Gastrocnemius medialis (tissue), 4 donors: ENCODE data around the gene TPX2. TPM values are rescaled to one million over a fixed set of nuclear protein-coding genes. Genes with fewer than 3 reads are reported as not detected.

Experiments
- ATAC-seq, 2 donors: fragments of 150-250 bp; one replicate each; pipeline ENCODE4 v1.9.1; 2016
- DNase-seq, 2 donors: peaks; one replicate each; pipeline ENCODE4 v3.0.0-alpha.2; 2019
- H3K27ac ChIP-seq, 4 donors: fragments of 200-600 bp; sonication (generic); 1 replicate in 1 of 4; 2 replicates in 3 of 4; pipeline ENCODE4 v1.5.1; 2016 to 2018; ENCODE audit warnings: mild to moderate bottlenecking in 2 of 4, moderate library complexity in 1 of 4
- H3K27me3 ChIP-seq, 3 donors: fragments of 200-600 bp; sonication (generic) in 2 of 3; 1 replicate in 1 of 3; 2 replicates in 2 of 3; pipeline versions ENCODE4 v1.5.1 to v1.6.0; 2016 to 2019; ENCODE audit warnings: mild to moderate bottlenecking in 1 of 3, moderate library complexity in 1 of 3
- H3K36me3 ChIP-seq, 2 donors: fragments of 200-600 bp; sonication (generic) in 1 of 2; one replicate each; pipeline ENCODE4 v1.5.1; 2017 to 2018
- H3K4me1 ChIP-seq, 2 donors: fragments of 200-600 bp; sonication (generic) in 1 of 2; one replicate each; pipeline ENCODE4 v1.5.1; 2016 to 2017; ENCODE audit warnings: mild to moderate bottlenecking in 2 of 2
- H3K4me3 ChIP-seq, 4 donors: fragments of 200-600 bp; sonication (generic) in 3 of 4; 1 replicate in 1 of 4; 2 replicates in 3 of 4; pipeline ENCODE4 v1.5.1; 2016 to 2019; ENCODE audit warnings: mild to moderate bottlenecking in 2 of 4
- H3K9me3 ChIP-seq, 3 donors: fragments of 200-600 bp; sonication (generic) in 2 of 3; 1 replicate in 1 of 3; 2 replicates in 2 of 3; pipeline ENCODE4 v1.5.1; 2016 to 2019
- POLR2A ChIP-seq, 2 donors: fragments of 450-650 bp; IDR thresholded peaks; one replicate each; pipeline ENCODE4 v1.6.1; 2017; ENCODE audit warnings: antibody characterized with exemption in 2 of 2, mild to moderate bottlenecking in 2 of 2, moderate library complexity in 2 of 2
- in situ Hi-C, 4 donors: fragments of 200-750 bp; cut with MboI; loops; one replicate each; pipeline versions ENCODE4 v1.15.0 to v1.8.0; 2017; ENCODE audit warnings: low sequenced_read_pairs in 4 of 4
- intact Hi-C: fragments of 100-400 bp; cut with DNase I; formaldehyde crosslinking; loops from one replicate; pipeline ENCODE4 v1.15.1; 2023; ENCODE audit warnings: low total_unique reads
- total RNA-seq, 4 donors: library from RNA; depleted of rRNA; stranded (reverse); fragments of >200 nt; gene quantifications; one replicate each; pipeline versions ENCODE4 v1.1.0 to v1.2.3, GENCODE V29; 2016
- TF ChIP-seq, protein P1 (sequence below), 5 experiments: fragments of 450-650 bp in 3 of 5; fragments of 200-600 bp in 2 of 5; sonication (generic) in 2 of 5; IDR thresholded peaks in 4 of 5; conservative IDR thresholded peaks in 1 of 5; 1 replicate in 4 of 5; 2 replicates in 1 of 5; pipeline ENCODE4 v1.5.1; 2016 to 2019; ENCODE audit warnings: antibody characterized with exemption in 5 of 5, mild to moderate bottlenecking in 3 of 5, moderate library complexity in 3 of 5

The TPX2 gene
- total RNA-seq, 4 donors from 2014 or later: 0.46 to 1.9 (median 1.0) TPM

DNA sequence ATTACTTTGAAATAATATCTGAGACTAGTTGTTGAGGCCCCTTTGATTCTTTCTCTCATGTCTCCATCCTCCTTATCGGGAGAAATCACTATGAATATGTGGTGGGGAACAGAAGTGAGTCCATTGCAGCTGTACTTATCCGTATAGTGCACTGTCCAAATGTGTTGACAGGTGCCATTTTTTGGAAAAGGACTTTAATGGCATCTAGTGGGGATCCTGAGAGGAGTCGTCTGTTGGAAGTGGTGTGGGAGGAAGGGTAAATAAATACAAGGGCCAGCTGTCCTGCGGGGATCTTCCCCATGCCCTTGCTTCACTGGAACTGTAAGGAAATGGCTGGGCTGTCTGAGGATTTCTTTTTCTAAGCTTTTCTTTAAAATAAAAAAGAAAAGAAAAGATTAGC is 19.4 kb downstream of the TPX2 start:
- ATAC-seq: no peak
- TF ChIP-seq POLR2A (IDR thresholded peaks at IDR 0.05): no peak
- TF ChIP-seq, protein P1, sequence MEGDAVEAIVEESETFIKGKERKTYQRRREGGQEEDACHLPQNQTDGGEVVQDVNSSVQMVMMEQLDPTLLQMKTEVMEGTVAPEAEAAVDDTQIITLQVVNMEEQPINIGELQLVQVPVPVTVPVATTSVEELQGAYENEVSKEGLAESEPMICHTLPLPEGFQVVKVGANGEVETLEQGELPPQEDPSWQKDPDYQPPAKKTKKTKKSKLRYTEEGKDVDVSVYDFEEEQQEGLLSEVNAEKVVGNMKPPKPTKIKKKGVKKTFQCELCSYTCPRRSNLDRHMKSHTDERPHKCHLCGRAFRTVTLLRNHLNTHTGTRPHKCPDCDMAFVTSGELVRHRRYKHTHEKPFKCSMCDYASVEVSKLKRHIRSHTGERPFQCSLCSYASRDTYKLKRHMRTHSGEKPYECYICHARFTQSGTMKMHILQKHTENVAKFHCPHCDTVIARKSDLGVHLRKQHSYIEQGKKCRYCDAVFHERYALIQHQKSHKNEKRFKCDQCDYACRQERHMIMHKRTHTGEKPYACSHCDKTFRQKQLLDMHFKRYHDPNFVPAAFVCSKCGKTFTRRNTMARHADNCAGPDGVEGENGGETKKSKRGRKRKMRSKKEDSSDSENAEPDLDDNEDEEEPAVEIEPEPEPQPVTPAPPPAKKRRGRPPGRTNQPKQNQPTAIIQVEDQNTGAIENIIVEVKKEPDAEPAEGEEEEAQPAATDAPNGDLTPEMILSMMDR (IDR thresholded peaks at IDR 0.05 in 4 of 5, conservative IDR thresholded peaks at IDR 0.05 in 1 of 5): no peak

DNA sequence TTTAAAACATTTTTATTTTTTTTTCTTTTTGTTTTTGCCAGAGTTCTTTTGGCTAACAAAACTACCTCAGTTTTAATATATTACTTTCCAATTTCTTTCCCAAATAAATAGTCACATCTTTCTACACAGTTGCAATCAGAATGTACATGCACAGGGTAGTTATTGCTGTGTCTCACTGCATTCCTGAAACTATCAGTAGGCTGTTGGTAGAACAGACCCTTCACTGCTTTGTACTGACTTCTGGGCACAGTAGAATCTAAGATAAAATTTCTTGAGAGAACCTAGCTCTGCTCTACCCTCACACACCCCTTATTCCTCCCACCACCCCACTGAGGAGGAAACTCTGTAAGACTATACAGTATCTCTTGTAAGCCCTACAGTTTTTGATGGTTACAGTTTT is 19.9 kb downstream of the TPX2 start:
- Histone ChIP-seq H3K4me1 (no peaks in the 10 kb centered on the region), H3K9me3 (no peaks in the 10 kb centered on the region), H3K27ac (no peak overlapping the region), H3K36me3 (no peaks in the 10 kb centered on the region), H3K27me3 (no peaks in the 10 kb centered on the region), H3K4me3 (no peak overlapping the region)
- ATAC-seq (no peak), DNase-seq (no peak)
- in situ Hi-C loops (no loop called here), intact Hi-C loops (no loop called here)
- TF ChIP-seq, protein P1 (IDR thresholded peaks at IDR 0.05 in 4 of 5, conservative IDR thresholded peaks at IDR 0.05 in 1 of 5): no peak
- no peak for TF ChIP-seq POLR2A (IDR thresholded peaks at IDR 0.05)

More for the DNA sequence above, 19.4 kb downstream of the TPX2 start:
- H3K4me3 ChIP-seq: no peak overlapping the region
- no peaks in the 10 kb centered on the region for H3K9me3 ChIP-seq
- no peaks in the 10 kb centered on the region for H3K27me3 ChIP-seq
- in situ Hi-C loops: no loop called here
- no peak overlapping the region for H3K27ac ChIP-seq
- intact Hi-C loops: no loop called here
- H3K4me1 ChIP-seq: no peaks in the 10 kb centered on the region
- no peak for DNase-seq
- no peaks in the 10 kb centered on the region for H3K36me3 ChIP-seq

DNA sequence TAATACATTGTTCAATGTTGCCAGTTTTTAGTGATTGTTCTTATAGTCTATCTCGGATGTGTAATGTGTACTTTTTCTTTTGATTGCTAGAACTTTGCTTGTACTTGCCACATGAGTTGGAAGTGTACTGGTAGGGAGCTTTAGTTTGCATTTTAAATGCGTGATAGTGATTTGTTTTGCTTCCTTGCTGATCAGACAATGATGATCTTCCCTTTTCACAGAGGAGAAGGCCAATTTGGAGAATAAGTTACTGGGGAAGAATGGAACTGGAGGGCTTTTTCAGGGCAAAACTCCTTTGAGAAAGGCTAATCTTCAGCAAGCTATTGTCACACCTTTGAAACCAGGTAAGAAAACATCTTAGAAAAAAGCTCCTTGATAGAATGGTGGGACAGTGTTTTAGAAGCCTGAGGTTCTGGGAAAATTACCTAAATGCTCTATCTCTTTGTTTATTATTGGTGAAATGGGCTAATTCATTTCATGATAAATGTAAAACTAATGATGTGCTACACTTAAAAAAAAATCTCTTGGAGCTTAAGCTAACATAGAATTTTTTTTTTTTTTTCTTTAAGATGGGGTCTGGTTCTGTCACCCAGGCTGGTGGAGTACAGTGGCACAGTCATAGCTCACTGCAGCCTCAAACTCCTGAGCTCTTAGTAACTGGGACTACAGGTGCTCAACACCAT is 20.9 kb downstream of the TPX2 start:
- Histone ChIP-seq H3K9me3 (no peaks in the 10 kb centered on the region), H3K36me3 (no peaks in the 10 kb centered on the region), H3K4me1 (no peaks in the 10 kb centered on the region), H3K27ac (no peak overlapping the region), H3K4me3 (no peak overlapping the region), H3K27me3 (no peaks in the 10 kb centered on the region)
- DNase-seq (no peak), ATAC-seq (no peak)
- TF ChIP-seq, protein P1 (IDR thresholded peaks at IDR 0.05 in 4 of 5, conservative IDR thresholded peaks at IDR 0.05 in 1 of 5): no peak
- no peak for TF ChIP-seq POLR2A (IDR thresholded peaks at IDR 0.05)
- in situ Hi-C loops: no loop called here
- intact Hi-C loops: no loop called here

DNA sequence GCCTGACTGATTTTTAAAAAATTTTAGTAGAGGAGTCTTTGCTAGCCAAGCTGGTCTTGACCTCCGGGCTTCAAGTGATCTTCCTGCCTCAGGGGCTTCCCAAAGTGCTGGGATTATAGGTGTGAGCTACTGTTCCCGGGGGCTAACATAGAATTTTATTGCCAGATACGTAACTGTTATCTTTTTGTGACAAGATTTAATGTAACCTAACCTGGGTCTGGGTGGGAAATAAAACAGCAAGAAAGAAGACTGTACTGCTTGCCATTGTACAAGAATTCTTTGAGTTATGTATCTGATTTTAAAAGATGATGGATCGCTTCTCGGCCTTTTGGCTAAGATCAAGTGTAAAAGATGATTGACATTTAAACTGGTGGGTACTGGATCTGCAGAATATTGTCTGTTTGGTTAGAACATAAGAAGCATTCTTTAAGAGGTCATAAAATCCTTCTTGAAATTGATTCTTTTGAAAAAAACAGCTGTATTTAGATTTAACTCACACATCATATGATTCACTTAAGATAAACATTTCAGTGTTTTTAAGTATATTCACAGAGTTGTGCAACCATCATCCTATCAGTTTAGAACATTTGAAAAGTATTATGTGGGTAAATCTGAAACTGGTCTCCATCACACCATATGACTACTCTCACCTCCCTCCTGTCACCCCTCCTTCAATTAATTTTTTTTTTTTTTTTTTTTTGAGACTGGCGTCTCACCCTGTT is 21.6 kb downstream of the TPX2 start:
- intact Hi-C loops: no loop called here
- Histone ChIP-seq H3K27me3 (no peaks in the 10 kb centered on the region), H3K4me3 (no peak overlapping the region), H3K27ac (no peak overlapping the region), H3K36me3 (no peaks in the 10 kb centered on the region), H3K9me3 (no peaks in the 10 kb centered on the region), H3K4me1 (no peaks in the 10 kb centered on the region)
- TF ChIP-seq, protein P1 (IDR thresholded peaks at IDR 0.05 in 4 of 5, conservative IDR thresholded peaks at IDR 0.05 in 1 of 5): no peak
- no peak for TF ChIP-seq POLR2A (IDR thresholded peaks at IDR 0.05)
- in situ Hi-C loops: no loop called here
- DNase-seq (no peak), ATAC-seq (no peak)
